GM06990 (cell line): ENCODE data around the gene ZG16B.

Experiments
- DNase-seq: peaks from one replicate; pipeline ENCODE4 v3.0.0-alpha.2; 2011; ENCODE audit not compliant: insufficient read length; ENCODE audit errors: extremely low read depth
- H3K27me3 ChIP-seq: replicated peaks from 2 replicates; pipeline ENCODE4 v1.6.0; 2011; ENCODE audit warnings: low read length; ENCODE audit not compliant: control insufficient read depth, insufficient read depth
- H3K36me3 ChIP-seq: 2 replicates; pipeline ENCODE4 v1.5.1; 2011; ENCODE audit warnings: low read length; ENCODE audit not compliant: control insufficient read depth, insufficient read depth
- H3K4me3 ChIP-seq: replicated peaks from 2 replicates; pipeline ENCODE4 v1.5.1; 2011; ENCODE audit warnings: low read depth, mild to moderate bottlenecking, control low read depth, low read length
- CTCF ChIP-seq: IDR thresholded peaks from 2 replicates; pipeline ENCODE4 v1.5.1; 2011; ENCODE audit warnings: low read length, control low read depth, mild to moderate bottlenecking, inconsistent platforms; ENCODE audit not compliant: insufficient read depth, poor library complexity, severe bottlenecking

The ZG16B gene

GRCh38 chr16:2857451-2858244 is 27.5 kb downstream of the ZG16B start, which contains the start of gene PRSS22:
TSS of gene PRSS22 (minus strand) at chr16:2858170. CDS start at chr16:2858104, 66 bp downstream.
- no peak for TF ChIP-seq CTCF
- Histone ChIP-seq H3K36me3 (no peaks in the 10 kb centered on the region), H3K4me3 (no peak within 1 kb of the TSS), H3K27me3 (no peaks in the 10 kb centered on the region)
- DNase-seq = no peak

DNA sequence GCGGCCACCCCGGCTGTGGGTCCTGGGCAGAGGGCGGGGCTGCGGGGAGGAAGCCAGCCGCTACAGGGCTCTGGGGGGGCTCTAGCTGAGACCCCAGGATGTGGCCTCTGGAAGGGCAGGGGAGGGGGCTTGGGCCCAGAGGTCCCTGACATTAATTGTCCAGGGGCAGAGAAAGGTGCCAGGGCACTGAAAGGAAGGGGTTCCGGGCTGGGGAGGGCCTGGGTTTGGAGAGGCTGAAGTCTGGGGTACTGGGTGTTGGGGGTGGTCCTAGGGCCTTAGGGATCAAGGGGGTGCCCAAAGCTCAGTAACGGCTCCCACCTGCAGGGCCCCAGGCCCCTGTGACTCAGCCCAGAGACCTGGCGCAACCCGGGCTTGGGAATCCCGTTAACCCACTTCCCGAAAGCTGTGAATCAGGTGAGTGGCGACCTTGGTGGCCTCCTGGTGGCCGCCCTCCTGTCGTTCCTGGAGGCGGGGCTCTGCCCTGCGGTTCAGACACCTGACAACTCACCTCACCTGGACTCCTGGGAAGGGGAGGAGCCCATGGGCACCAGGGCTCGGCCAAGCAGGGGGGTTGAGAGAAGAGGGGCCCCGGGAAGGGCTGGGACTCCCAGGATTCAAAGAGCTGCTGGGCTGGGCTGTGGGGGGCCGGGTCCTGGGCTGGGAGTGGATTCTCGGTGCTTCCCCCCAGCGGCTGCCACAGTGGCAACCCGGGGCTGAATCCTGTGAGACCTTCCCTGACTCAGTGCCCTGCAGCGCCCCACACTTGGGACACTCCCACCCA is 28.3 kb downstream of the ZG16B start:
- H3K36me3 ChIP-seq = no peaks in the 10 kb centered on the region
- no peaks in the 10 kb centered on the region for H3K27me3 ChIP-seq
- H3K4me3 ChIP-seq = no peak overlapping the region
- no peak for TF ChIP-seq CTCF
- no peak for DNase-seq

DNA sequence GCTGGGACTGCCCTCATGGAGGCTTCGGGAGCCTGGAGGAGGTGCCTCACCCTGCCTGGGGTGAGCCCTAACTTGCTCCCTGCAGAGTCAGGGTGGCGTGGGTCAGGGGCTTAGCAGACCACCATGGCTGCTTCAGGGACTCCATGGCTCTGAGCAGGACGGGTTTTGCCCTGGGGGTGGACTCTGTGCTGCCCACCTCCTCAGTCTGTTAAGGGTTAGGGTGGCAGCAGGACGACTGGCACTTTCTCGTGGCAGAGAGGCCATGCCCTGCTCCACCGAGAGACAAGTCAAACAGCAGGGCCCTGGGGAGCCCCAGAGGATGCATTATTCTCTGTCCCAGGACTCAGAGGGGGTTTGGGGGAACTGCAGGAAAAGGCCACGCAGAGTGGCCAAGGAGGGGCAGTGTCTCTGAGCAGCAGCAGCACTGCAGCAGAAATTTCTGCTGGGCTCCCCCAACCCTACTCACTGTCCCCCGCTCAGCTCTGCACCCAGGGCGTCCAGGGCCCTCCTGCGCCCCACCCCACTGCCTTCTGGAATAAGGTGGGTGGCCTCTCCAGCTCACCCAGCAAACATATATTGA is 29.7 kb downstream of the ZG16B start:
- no peaks in the 10 kb centered on the region for H3K27me3 ChIP-seq
- H3K36me3 ChIP-seq = no peaks in the 10 kb centered on the region
- TF ChIP-seq CTCF = no peak
- no peak overlapping the region for H3K4me3 ChIP-seq
- DNase-seq = no peak

DNA sequence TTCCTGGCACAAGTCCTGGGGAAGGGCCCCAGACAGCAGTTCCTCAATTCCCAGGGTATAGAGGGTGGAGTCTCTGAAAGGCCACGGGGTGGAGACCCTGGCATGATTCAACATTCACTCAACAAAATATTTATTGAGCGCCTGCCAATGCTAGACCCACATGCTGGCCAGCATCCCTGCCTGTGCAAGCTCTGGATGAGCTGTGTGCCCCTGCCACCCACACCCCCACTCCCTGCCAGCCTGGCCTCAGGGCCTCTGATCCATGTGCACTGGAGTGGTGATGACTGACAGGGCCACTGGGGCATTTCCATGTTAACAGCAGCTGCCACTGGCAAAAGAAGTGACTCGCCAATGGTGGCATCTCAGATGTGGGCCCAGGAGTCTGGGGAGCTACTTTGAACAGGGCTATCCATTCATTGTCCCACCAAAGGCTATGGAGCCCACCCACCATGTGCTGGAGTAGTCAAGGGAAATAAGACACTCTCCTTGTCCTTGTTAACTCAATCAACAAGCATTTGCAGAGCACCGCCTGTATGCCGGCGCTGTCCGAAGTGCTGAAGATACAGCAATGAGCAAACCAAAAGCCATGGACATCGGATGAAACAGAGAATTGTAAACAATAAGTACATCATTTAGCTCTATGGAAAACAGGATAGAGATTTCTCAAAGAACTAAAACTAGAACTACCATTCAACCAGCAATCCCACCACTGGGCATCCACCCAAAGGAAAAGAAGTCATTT is 30.9 kb downstream of the ZG16B start:
- Histone ChIP-seq H3K27me3 (no peaks in the 10 kb centered on the region), H3K4me3 (no peak overlapping the region), H3K36me3 (no peaks in the 10 kb centered on the region)
- TF ChIP-seq CTCF = no peak
- no peak for DNase-seq

- Histone ChIP-seq H3K36me3 (no peaks in the 10 kb centered on the region), H3K27me3 (no peaks in the 10 kb centered on the region), H3K4me3 (no peak overlapping the region)
- no peak for TF ChIP-seq CTCF
- no peak for DNase-seq
Measured at GRCh38 chr16:2865651-2866050, 35.5 kb downstream of the ZG16B start.
